ENCODE data around the gene COL1A1.

The COL1A1 gene

DNA sequence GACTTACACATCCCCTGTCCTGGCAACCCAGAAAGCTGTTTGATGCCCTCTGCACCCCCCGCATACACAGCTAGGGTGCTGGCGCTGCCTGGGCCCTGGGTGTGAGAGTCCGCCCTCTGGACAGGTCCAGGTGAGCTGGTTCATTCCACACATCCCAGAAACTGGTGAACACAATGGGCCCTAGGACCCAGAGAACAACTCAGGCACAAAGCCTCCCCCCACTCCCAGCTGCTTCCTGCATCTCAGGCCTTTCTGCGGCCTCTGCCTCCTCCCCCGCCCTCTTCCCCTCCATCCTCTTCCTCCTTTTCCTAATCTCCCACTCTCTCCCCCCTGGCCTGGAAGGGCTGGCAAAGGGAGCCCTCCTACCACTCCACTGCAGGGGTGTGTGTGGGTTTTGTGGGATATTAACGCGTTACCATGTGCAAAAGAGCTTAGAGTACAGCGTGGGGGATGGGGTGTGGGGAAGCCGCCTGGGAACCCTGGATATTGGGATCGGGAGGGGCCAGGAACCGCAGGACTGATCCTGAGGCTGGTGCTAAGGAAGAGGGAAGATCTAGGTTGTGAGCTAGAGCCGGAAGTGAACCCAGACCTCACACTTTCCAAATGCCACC lies 49.4 kb downstream of the COL1A1 start:
- DNase-seq: peak; percentile 35

- DNase-seq: peak; percentile 78
Observed at GRCh38 chr17:50151041-50151936, 50.1 kb downstream of the COL1A1 start.

GRCh38 chr17:50150354-50151040 lies 50.9 kb downstream of the COL1A1 start, which contains the start of gene PPP1R9B:
PPP1R9B (minus strand) TSS chr17:50150677; CDS start chr17:50150513, 164 bp downstream.
- DNase-seq: no peak

DNA sequence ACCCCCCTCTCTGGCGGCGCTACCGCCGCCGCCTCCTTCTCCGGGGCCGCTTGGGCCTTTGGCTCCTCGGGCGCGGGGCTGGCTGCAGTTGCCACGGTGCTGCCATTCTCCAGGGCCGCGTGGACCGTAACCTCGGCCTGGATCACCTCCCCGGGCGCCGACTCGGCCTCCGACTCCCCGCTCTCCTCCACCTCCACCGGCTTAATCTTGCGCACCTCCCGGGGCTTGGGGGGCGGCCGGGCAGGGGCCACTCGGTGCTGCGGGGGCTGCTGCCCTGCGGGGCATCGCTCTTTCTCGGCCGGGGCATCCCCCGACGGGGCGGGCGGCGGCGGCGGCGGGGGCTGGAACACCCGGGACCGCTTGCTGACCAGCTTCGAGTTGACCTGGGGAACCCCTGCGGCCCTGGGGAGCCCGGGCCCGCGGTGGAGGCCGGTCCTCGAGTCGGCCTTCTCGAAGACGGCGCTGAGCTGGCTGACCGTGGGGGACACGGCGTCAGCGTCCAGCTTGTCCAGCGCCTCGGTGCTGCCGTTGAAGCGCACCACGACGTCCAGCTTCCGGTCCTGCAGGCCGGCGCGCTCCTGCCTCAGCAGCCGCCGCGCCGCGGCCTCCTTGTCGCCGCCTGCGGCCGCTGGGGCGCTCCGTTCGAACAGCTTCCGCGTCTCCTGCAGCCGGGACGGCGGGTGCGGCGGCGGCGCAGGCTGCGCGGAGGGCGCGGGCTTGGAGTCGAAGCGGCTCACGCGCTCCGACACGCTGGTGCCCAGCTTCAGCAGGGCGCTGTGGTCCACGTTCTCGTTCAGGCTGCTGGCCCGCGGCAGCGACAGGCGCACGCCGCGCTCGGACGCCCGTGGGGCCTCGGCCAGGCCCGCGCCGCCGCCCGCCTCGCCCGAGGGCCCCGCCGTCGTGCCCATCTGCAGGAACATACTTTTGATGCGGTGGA lies 51.7 kb downstream of the COL1A1 start:
- DNase-seq: peak; percentile 55

DNA sequence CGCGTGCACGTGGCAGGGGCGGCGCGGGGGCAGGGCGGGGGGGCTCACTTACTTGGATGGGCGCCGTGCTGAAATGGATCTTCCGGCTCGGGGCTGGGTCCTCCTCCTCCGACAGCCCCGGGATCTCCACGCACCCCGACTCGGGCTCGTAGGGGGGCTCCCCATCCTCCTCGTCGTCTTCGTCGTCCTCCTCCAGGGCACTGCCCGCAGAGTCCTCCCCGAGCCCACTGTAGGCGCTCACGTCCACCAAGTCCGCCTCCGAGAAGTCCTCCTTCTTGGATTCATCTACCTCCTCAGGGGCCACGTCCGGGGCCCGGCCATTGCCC lies 52.4 kb downstream of the COL1A1 start:
- DNase-seq: no peak

GRCh38 chr17:50148226-50149090 lies 53.0 kb downstream of the COL1A1 start:
- peak; percentile 72 for DNase-seq

GRCh38 chr17:50147841-50148225 lies 53.6 kb downstream of the COL1A1 start:
- no peak for DNase-seq

GRCh38 chr17:50146927-50147665 lies 54.3 kb downstream of the COL1A1 start:
- DNase-seq: no peak

- DNase-seq: no peak
Observed at GRCh38 chr17:50146230-50146926, 55.1 kb downstream of the COL1A1 start.

- DNase-seq: no peak
Observed at GRCh38 chr17:50145532-50146229, 55.8 kb downstream of the COL1A1 start.

DNA sequence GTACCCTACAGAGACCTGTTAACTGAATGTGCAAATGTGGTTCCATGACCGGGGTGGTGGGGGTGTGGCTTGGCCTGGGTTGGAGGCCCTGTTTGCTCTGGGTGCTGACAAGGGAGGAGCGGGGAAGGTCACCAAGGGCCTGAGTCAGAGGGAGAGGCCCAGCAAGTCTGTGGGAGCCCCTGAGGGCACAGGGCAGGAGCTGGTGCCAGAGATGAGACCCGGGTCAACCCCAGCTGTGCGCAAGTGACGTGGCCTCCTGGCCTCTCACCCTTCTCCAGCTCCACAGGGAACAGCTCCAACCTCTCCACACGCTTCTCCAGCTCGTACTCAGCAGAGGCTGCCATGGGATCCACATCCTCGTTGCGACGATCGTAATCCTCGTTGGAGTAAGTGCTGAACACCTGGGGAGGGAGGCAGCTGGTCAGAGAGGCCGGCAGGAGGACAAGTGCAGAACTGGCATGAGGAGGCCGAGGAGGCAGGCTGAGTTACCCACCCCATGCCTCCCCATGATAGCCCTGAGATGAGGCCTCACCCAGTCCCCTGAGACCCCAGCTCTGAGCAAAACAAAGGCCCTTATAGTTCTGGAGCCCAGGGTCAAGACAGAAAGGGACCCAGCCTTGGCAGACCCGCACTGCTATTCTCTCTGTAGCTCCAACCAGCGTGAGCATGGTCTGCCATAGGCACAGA lies 56.4 kb downstream of the COL1A1 start:
- no peak for DNase-seq

GRCh38 chr17:50144355-50144754 lies 57.1 kb downstream of the COL1A1 start:
- DNase-seq: no peak

GRCh38 chr17:50143461-50144176 lies 57.8 kb downstream of the COL1A1 start:
- no peak for DNase-seq

- no peak for DNase-seq
Observed at GRCh38 chr17:50141745-50142110, 59.7 kb downstream of the COL1A1 start.

- no peak for DNase-seq
Observed at GRCh38 chr17:50141026-50141744, 60.2 kb downstream of the COL1A1 start.

DNA sequence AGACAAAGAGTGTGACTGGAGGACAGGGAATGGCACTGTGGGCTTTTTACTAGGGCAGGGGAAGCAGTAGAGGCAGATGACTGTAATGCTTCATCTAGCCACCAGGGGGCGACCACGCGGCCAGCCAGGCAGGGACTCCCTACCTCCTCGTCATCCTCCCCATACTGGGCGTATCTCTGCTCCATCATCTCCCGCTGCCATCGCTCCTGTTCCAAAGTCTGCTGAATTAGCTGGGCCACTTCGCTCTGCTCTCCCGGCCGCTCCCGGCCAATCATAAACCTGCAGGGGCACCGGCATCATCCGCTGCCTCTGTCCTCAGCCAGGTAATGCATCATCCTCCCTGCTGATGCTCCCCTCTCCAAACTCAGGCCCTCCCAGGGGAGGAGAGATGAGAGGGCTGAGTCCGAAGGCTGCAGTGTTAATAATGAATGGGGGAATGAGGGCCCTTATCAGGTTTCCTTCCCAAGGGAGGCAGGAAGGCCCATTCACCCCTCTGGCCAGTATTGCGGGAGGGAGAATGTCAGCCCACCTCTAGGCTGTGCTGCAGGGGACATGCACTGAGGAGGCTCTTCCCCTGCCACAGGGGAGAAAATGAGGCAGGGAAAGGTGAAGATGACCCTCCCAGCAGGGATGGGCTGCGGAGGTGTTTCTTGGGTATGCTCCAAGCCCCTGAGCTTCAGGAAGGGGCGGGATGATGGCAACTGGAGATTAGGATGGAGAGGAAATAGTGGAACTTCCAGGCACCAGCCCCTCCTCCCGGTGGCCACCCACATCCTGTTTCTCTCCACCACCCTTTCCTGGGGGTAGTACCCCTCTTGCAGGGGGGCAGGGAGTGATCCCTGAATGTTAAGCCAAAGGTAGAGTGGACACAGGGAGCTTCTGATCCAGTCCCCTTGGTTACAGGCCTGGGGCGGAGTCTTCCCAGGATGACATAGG lies 61.2 kb downstream of the COL1A1 start:
- DNase-seq: peak; percentile 76

Measured in effector CD4-positive, alpha-beta T cell (primary cell).